ENCODE measurements around the gene MOB3A. TPM values are rescaled to one million over a fixed set of nuclear protein-coding genes. Genes with fewer than 3 reads are reported as not detected.

MOB3A gene
- 42.3 and 79.2 TPM in 2 replicates for total RNA-seq

DNA sequence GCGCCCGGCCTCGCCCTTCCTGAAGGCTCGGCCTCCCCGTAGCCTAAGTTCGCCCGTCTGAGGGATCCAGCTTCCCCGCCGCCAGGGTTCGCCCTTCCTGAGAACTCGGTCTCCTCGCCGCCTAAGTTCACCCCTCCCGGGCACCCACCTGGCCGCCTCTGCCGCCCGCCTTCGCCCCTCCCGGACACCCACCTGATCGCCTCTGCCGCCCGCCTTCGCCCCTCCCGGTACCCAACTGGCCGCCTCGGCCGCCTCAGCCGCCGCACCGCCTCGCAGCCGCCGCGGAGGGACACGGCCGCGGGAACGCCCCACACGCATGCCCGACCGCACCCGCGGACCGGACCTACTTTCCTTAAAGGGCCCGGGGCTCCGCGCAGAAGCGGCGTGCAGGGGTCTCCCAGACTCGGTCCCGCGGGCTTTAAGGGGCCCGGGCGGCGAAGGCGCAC, at the start of gene MOB3A:
Gene MOB3A, minus strand, starts transcription at position 293 of the 446 bp plus-strand sequence. CDS start 17,766 bp downstream, outside the sequence.

DNA sequence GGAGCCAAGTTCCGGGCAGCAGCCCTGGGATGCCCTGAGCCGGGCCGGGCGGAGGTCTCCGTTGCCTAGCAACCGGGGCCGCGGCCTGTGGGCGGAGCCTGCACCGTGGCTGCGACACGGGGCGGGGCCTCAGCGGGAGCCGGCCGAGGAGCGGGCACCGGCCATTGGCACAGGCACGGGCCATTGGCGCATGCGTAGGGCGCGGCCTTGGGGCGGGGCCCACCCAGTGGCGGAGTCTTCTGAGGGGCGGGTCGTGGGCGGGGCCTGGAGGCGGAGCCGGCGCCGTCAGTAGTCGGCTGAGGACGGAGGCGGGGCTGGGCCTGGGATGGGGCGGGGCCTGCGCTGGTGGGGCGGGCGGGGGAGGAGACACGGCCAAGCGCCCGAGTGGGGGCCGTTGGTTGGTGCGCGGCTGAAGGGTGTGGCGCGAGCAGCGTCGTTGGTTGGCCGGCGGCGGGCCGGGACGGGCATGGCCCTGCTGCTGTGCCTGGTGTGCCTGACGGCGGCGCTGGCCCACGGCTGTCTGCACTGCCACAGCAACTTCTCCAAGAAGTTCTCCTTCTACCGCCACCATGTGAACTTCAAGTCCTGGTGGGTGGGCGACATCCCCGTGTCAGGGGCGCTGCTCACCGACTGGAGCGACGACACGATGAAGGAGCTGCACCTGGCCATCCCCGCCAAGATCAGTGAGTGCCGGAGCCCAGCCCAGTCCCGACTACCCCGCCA, 515 bp upstream of the MOB3A start, which contains the start of gene IZUMO4:
Gene IZUMO4, plus strand, starts transcription at position 436 of the 723 bp plus-strand sequence. Its CDS starts 31 bp downstream, at position 467.

GRCh38 chr19:2050991-2051772, 44.9 kb downstream of the MOB3A start, which contains the start of gene MKNK2:
MKNK2 (minus strand) TSS chr19:2051244; CDS start chr19:2050851, 393 bp downstream.

Small RNAs within 50 kb of the gene (small RNA-seq; reads per million reads assigned to genes)
- not detected for gene AC007136.1

Other genes starting within 250 kb of the MOB3A start
- 13.9 and 25.7 TPM in 2 replicates for gene REXO1, start 247.8 kb downstream of the MOB3A start, total RNA-seq
- gene KLF16, start 232.7 kb downstream of the MOB3A start, total RNA-seq: 6.6 and 11.7 TPM in 2 replicates
- gene ABHD17A, start 210.8 kb downstream of the MOB3A start, total RNA-seq: 58.4 and 64.3 TPM in 2 replicates
- gene ADAT3, start 190.9 kb downstream of the MOB3A start, total RNA-seq: 2.6 and 5.1 TPM in 2 replicates
- gene SCAMP4, start 190.9 kb downstream of the MOB3A start, total RNA-seq: 47.8 and 48.3 TPM in 2 replicates
- gene CSNK1G2, start 155.2 kb downstream of the MOB3A start, total RNA-seq: 63.2 and 95.8 TPM in 2 replicates
- 74.7 and 88.6 TPM in 2 replicates for gene BTBD2, start 80.6 kb downstream of the MOB3A start, total RNA-seq
- gene MKNK2, start 45.1 kb downstream of the MOB3A start, total RNA-seq: 84.5 and 103 TPM in 2 replicates
- 2.2 and 2.5 TPM in 2 replicates for gene IZUMO4, start 589 bp upstream of the MOB3A start, total RNA-seq
- gene AP3D1, start 55.2 kb upstream of the MOB3A start, total RNA-seq: 123 and 169 TPM in 2 replicates
- 11.4 and 28.9 TPM in 2 replicates for gene DOT1L, start 67.6 kb upstream of the MOB3A start, total RNA-seq
- gene PLEKHJ1, start 140.0 kb upstream of the MOB3A start, total RNA-seq: 46.7 TPM in 2 replicates
- 30.9 and 32.1 TPM in 2 replicates for gene SF3A2, start 140.5 kb upstream of the MOB3A start, total RNA-seq
- 0.37 and 2.0 TPM in 2 replicates for gene AMH, start 153.0 kb upstream of the MOB3A start, total RNA-seq
- gene JSRP1, start 160.1 kb upstream of the MOB3A start, total RNA-seq: not detected in 2 replicates
- gene PEAK3, start 185.8 kb upstream of the MOB3A start, total RNA-seq: not detected in 2 replicates
- gene LINGO3, start 211.8 kb upstream of the MOB3A start, total RNA-seq: not detected in 2 replicates
- gene LSM7, start 232.3 kb upstream of the MOB3A start, total RNA-seq: 83.1 and 131 TPM in 2 replicates
- 23.1 and 26.2 TPM in 2 replicates for gene SPPL2B, start 232.4 kb upstream of the MOB3A start, total RNA-seq